ENCODE results near the gene ZHX3. TPM values are rescaled to one million over a fixed set of nuclear protein-coding genes. Genes with fewer than 3 reads are reported as not detected.

The ZHX3 gene
- total and polyA plus RNA-seq, 2 of the 13 experiments (the other 11 are each of a cell fraction or from before 2014, with no cell fraction given), result 8.4 to 11.7 TPM

DNA sequence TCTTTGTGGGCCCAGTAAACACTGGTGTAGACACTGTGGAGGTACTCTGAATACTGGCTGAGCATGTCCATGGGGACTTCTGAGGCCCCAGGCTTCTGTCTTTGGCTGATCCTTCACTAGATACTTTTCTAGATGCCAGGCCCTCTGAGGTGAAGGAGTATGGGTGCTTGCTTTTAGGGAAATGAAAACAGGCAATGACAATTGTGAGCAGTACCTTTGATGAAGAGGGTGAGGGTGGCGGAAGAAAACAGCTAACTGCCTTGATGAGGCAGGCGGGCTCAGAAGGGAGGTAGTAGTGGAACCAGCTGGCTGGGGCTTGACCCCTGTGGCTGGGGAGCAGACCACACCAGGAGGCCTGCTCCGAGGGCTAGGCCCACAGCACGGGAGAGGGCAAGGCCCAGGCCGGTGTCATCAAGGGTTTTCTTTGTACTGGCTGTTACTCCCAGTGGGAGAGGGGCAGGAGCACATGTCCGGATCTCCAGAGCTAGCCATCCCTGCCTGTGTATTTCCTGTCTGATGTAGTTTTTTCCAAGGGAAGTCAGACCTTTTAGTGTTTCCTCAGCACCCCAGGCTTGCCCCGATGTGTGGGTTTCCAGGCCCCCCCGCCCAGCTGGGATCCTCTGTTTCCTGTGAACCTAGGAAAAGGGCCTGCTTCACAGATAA, 176.2 kb downstream of the ZHX3 start (continued):
- TF ChIP-seq IKZF1 (IDR thresholded peaks at IDR 0.05) (no peak), REPIN1 (CRISPR knock-in tag; IDR thresholded peaks at IDR 0.05; ENCODE audit: borderline replicate concordance, low read depth) (no peak), ZNF10 (CRISPR knock-in tag; IDR thresholded peaks at IDR 0.05; ENCODE audit: borderline replicate concordance, low read depth) (no peak), HOXA7 (CRISPR knock-in tag; IDR thresholded peaks at IDR 0.05) (no peak), ZMYM2 (CRISPR knock-in tag; IDR thresholded peaks at IDR 0.05) (no peak), STAT5B (CRISPR knock-in tag; IDR thresholded peaks at IDR 0.05) (no peak), TBL1XR1 (IDR thresholded peaks at IDR 0.05; ENCODE audit: borderline replicate concordance, low read length, partially characterized antibody) (no peak), ZNF335 (CRISPR knock-in tag; IDR thresholded peaks at IDR 0.05) (no peak), ZNF674 (CRISPR knock-in tag; IDR thresholded peaks at IDR 0.05; ENCODE audit: low read depth) (no peak), SP140L (CRISPR knock-in tag; IDR thresholded peaks at IDR 0.05; ENCODE audit: borderline replicate concordance) (no peak), ZC3H13 (CRISPR knock-in tag; IDR thresholded peaks at IDR 0.05) (no peak), KDM6A (CRISPR knock-in tag; IDR thresholded peaks at IDR 0.05; ENCODE audit: low read depth) (no peak), HOXA3 (CRISPR knock-in tag; IDR thresholded peaks at IDR 0.05) (0 out of 2 replicates have a peak, but pooled peaks have one; percentile 4), HMGA1 (CRISPR knock-in tag; conservative IDR thresholded peaks at IDR 0.05) (no peak), NKX3-1 (CRISPR knock-in tag; IDR thresholded peaks at IDR 0.05) (no peak), JUND (CRISPR knock-in tag; IDR thresholded peaks at IDR 0.05) (0 out of 2 replicates have a peak, but pooled peaks have one; percentile 13), ZNF572 (CRISPR knock-in tag; IDR thresholded peaks at IDR 0.05) (peak; percentile 85; the same call in 1 of the 2 replicates), SATB2 (CRISPR knock-in tag; IDR thresholded peaks at IDR 0.05) (no peak), TP53 (CRISPR knock-in tag; conservative IDR thresholded peaks at IDR 0.05) (no peak), ZNF124 (CRISPR knock-in tag; IDR thresholded peaks at IDR 0.05) (no peak)
- TF ChIP-seq, protein P1, sequence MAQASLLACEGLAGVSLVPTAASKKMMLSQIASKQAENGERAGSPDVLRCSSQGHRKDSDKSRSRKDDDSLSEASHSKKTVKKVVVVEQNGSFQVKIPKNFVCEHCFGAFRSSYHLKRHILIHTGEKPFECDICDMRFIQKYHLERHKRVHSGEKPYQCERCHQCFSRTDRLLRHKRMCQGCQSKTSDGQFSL (CRISPR knock-in tag; IDR thresholded peaks at IDR 0.05), result 0 out of 2 replicates have a peak, but pooled peaks have one; percentile 52
- TF ChIP-seq, protein P2, sequence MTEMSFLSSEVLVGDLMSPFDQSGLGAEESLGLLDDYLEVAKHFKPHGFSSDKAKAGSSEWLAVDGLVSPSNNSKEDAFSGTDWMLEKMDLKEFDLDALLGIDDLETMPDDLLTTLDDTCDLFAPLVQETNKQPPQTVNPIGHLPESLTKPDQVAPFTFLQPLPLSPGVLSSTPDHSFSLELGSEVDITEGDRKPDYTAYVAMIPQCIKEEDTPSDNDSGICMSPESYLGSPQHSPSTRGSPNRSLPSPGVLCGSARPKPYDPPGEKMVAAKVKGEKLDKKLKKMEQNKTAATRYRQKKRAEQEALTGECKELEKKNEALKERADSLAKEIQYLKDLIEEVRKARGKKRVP (CRISPR knock-in tag; IDR thresholded peaks at IDR 0.05), result no peak
- TF ChIP-seq, protein P3, sequence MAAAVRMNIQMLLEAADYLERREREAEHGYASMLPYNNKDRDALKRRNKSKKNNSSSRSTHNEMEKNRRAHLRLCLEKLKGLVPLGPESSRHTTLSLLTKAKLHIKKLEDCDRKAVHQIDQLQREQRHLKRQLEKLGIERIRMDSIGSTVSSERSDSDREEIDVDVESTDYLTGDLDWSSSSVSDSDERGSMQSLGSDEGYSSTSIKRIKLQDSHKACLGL (CRISPR knock-in tag; IDR thresholded peaks at IDR 0.05), result 0 out of 2 replicates have a peak, but pooled peaks have one; percentile 47
- TF ChIP-seq, protein P4, sequence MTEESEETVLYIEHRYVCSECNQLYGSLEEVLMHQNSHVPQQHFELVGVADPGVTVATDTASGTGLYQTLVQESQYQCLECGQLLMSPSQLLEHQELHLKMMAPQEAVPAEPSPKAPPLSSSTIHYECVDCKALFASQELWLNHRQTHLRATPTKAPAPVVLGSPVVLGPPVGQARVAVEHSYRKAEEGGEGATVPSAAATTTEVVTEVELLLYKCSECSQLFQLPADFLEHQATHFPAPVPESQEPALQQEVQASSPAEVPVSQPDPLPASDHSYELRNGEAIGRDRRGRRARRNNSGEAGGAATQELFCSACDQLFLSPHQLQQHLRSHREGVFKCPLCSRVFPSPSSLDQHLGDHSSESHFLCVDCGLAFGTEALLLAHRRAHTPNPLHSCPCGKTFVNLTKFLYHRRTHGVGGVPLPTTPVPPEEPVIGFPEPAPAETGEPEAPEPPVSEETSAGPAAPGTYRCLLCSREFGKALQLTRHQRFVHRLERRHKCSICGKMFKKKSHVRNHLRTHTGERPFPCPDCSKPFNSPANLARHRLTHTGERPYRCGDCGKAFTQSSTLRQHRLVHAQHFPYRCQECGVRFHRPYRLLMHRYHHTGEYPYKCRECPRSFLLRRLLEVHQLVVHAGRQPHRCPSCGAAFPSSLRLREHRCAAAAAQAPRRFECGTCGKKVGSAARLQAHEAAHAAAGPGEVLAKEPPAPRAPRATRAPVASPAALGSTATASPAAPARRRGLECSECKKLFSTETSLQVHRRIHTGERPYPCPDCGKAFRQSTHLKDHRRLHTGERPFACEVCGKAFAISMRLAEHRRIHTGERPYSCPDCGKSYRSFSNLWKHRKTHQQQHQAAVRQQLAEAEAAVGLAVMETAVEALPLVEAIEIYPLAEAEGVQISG (CRISPR knock-in tag; IDR thresholded peaks at IDR 0.05), result peak; percentile 7; the same call in 1 of the 2 replicates
- TF ChIP-seq, protein P5, sequence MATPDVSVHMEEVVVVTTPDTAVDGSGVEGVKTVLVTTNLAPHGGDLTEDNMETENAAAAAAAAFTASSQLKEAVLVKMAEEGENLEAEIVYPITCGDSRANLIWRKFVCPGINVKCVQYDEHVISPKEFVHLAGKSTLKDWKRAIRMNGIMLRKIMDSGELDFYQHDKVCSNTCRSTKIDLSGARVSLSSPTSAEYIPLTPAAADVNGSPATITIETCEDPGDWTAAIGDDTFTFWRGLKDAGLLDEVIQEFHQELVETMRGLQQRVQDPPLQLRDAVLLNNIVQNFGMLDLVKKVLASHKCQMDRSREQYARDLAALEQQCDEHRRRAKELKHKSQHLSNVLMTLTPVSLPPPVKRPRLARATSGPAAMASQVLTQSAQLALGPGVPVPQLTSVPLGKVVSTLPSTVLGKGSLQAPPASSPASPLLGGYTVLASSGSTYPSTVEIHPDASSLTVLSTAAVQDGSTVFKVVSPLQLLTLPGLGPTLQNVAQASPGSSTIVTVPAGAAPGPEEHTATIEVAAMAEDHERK (CRISPR knock-in tag; IDR thresholded peaks at IDR 0.05; ENCODE audit: low read depth), result no peak
